ENCODE measurements around the gene TAS2R41.

GRCh38 chr7:143435266-143435665, 42.4 kb upstream of the TAS2R41 start:
- TF ChIP-seq, protein P1, sequence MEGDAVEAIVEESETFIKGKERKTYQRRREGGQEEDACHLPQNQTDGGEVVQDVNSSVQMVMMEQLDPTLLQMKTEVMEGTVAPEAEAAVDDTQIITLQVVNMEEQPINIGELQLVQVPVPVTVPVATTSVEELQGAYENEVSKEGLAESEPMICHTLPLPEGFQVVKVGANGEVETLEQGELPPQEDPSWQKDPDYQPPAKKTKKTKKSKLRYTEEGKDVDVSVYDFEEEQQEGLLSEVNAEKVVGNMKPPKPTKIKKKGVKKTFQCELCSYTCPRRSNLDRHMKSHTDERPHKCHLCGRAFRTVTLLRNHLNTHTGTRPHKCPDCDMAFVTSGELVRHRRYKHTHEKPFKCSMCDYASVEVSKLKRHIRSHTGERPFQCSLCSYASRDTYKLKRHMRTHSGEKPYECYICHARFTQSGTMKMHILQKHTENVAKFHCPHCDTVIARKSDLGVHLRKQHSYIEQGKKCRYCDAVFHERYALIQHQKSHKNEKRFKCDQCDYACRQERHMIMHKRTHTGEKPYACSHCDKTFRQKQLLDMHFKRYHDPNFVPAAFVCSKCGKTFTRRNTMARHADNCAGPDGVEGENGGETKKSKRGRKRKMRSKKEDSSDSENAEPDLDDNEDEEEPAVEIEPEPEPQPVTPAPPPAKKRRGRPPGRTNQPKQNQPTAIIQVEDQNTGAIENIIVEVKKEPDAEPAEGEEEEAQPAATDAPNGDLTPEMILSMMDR (IDR thresholded peaks at IDR 0.05): no peak
- no peak for TF ChIP-seq POLR2A (IDR thresholded peaks at IDR 0.05)

Measured in body of pancreas (tissue), 4 donors.